GM10266 (cell line): ENCODE measurements around the gene AARS2.
A peak's percentile ranks its signal among the peaks of the same experiment; 100 is the strongest.

Source experiments
- DNase-seq: peaks from one replicate; pipeline ENCODE4 v3.0.0; 2012; ENCODE audit errors: extremely low spot score
- CTCF ChIP-seq: IDR thresholded peaks from 2 replicates; pipeline ENCODE4 v1.5.1; 2012; ENCODE audit warnings: mild to moderate bottlenecking, low read depth; ENCODE audit not compliant: control insufficient read depth, insufficient read depth; ENCODE audit errors: missing control alignments

Gene AARS2

GRCh38 chr6:44258921-44259320 lies 54.2 kb downstream of the AARS2 start:
- no peak for DNase-seq
- no peak for TF ChIP-seq CTCF

GRCh38 chr6:44258325-44258863 lies 54.8 kb downstream of the AARS2 start:
- no peak for TF ChIP-seq CTCF
- peak; percentile 44 for DNase-seq

- DNase-seq, result peak; percentile 69
- TF ChIP-seq CTCF, result no peak
These were observed 55.3 kb downstream of the AARS2 start for GRCh38 chr6:44257753-44258324.

GRCh38 chr6:44257025-44257752 lies 56.0 kb downstream of the AARS2 start, which contains the start of gene SLC35B2:
Gene SLC35B2, minus strand, starts transcription at chr6:44257528. Its CDS starts 118 bp downstream, at chr6:44257410.
- TF ChIP-seq CTCF, result peak; percentile 82
- DNase-seq, result peak; percentile 86

- no peak for DNase-seq
- TF ChIP-seq CTCF, result no peak
These were observed 56.4 kb downstream of the AARS2 start for GRCh38 chr6:44256775-44257024.

GRCh38 chr6:44255871-44256774 lies 57.0 kb downstream of the AARS2 start:
- peak; percentile 28 for DNase-seq
- no peak for TF ChIP-seq CTCF
